Natural killer cell treated with Interleukin-12 subunit alpha and Interleukin-12 subunit beta and Interleukin-15 and Interleukin-18, amount 100 ng/mL, for 72 hours (primary cell): ENCODE results near the gene KRT79. TPM values are rescaled to one million over a fixed set of nuclear protein-coding genes. Genes with fewer than 3 reads are reported as not detected.

ENCODE experiments used
- ATAC-seq, 2 donors: fragments of 150-1000 bp; cut with Tn5 transposase in 1 of 2; sonication (Bioruptor Pico), chemical (Tn5 transposase) in 1 of 2; 2 replicates each; pipeline ENCODE4 v1.10.0; 2021
- DNase-seq: peaks from one replicate; pipeline ENCODE4 v3.0.0; 2022; ENCODE audit warnings: low spot score
- H3K27ac Mint-ChIP-seq, 2 donors: 1 replicate in 1 of 2; 2 replicates in 1 of 2; pipeline ENCODE4 v1.8.0; 2022; ENCODE audit warnings: mixed read lengths in 2 of 2, mild to moderate bottlenecking in 1 of 2, moderate library complexity in 1 of 2
- H3K27me3 Mint-ChIP-seq, 2 donors: 1 replicate in 1 of 2; 2 replicates in 1 of 2; pipeline ENCODE4 v1.8.0; 2022; ENCODE audit warnings: mixed read lengths in 2 of 2
- H3K36me3 Mint-ChIP-seq: one replicate; pipeline ENCODE4 v1.8.0; 2022; ENCODE audit warnings: mixed read lengths
- H3K4me1 Mint-ChIP-seq, 2 donors: 1 replicate in 1 of 2; 2 replicates in 1 of 2; pipeline ENCODE4 v1.8.0; 2022; ENCODE audit warnings: low read depth in 2 of 2, mixed read lengths in 2 of 2, mild to moderate bottlenecking in 1 of 2
- H3K4me3 Mint-ChIP-seq: one replicate; pipeline ENCODE4 v1.8.0; 2022; ENCODE audit warnings: mixed read lengths
- H3K9me3 Mint-ChIP-seq: 2 replicates; pipeline ENCODE4 v1.8.0; 2022; ENCODE audit warnings: mixed read lengths
- total RNA-seq, 2 donors: library from RNA; stranded (reverse); gene quantifications; one replicate each; pipeline ENCODE4 v1.2.3, GENCODE V29; 2022

The KRT79 gene
- total RNA-seq, 2 donors from 2014 or later = not detected

DNA sequence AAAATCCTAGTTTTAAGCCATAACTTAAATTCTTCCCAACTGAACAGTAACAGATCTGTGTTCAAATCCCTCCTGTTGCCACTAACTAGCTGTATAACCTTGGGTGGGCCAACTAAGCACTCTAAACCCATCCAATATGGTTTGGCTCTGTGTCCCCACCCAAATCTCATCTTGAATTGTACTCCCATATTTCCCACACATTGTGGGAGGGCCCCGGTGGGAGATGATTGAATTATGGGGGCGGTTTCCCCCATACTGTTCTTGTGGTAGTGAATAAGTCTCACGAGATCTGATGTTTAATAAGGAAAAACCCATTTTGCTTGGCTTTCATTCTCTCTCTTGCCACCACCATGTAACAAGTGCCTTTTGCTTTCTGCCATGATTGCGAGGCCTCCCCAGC, 18.9 kb downstream of the KRT79 start:
- Mint-ChIP-seq H3K4me3 (no peak overlapping the region), H3K27ac (no peak overlapping the region), H3K36me3 (no peaks in the 10 kb centered on the region), H3K4me1 (peaks cover 0 to 4% of the 10 kb centered on the region in 2 donors), H3K27me3 (peaks cover 0 to 2% of the 10 kb centered on the region in 2 donors), H3K9me3 (no peaks in the 10 kb centered on the region)
- ATAC-seq = no peak
- no peak for DNase-seq

DNA sequence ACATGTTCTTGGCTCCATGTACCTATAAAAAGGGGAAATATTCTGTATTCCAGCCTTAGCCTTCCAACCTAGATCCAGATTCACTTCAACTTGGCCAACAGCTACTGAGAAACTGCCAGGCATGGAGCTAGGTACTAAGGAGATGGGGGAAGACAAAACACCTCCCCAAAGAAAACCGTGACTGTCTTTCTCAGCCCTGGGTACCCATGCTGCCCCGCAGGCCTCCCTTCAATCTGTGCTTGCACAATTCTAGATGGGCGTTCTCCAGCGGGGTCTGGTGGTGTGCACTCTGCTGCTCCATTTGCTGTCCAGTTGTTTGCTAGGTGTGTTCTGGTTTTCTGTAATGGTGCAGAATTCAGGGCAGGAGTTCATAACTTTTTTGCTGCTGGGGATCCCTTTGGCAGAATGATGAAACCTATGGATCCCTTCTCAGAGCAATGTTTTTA, 19.4 kb downstream of the KRT79 start:
- DNase-seq (no peak), ATAC-seq (no peak)
- Mint-ChIP-seq H3K27me3 (peaks cover 0 to 2% of the 10 kb centered on the region in 2 donors), H3K9me3 (no peaks in the 10 kb centered on the region), H3K27ac (no peak overlapping the region), H3K4me3 (no peak overlapping the region), H3K36me3 (no peaks in the 10 kb centered on the region), H3K4me1 (peaks cover 0 to 4% of the 10 kb centered on the region in 2 donors)

GRCh38 chr12:52813885-52814709, 20.0 kb downstream of the KRT79 start, which contains the start of gene KRT4:
Gene KRT4, minus strand, starts transcription at chr12:52814116. Its CDS starts 58 bp downstream, at chr12:52814058.
- no peak within 1 kb of the TSS for H3K4me3 Mint-ChIP-seq
- peaks cover 0 to 4% of the 10 kb centered on the region in 2 donors for H3K4me1 Mint-ChIP-seq
- no peak for DNase-seq
- H3K9me3 Mint-ChIP-seq = no peaks in the 10 kb centered on the region
- no peaks in the 10 kb centered on the region for H3K36me3 Mint-ChIP-seq
- H3K27me3 Mint-ChIP-seq = peaks cover 2 to 5% of the 10 kb centered on the region in 2 donors
- H3K27ac Mint-ChIP-seq = no peak within 1 kb of the TSS
- ATAC-seq = peak in 1 of 2 donors; percentile 40

- no peaks in the 10 kb centered on the region for H3K9me3 Mint-ChIP-seq
- H3K36me3 Mint-ChIP-seq = no peaks in the 10 kb centered on the region
- H3K27ac Mint-ChIP-seq = no peak overlapping the region
- no peak for ATAC-seq
- no peak overlapping the region for H3K4me3 Mint-ChIP-seq
- DNase-seq = no peak
- H3K4me1 Mint-ChIP-seq = peaks cover 0 to 4% of the 10 kb centered on the region in 2 donors
- H3K27me3 Mint-ChIP-seq = peaks cover 2 to 7% of the 10 kb centered on the region in 2 donors
Measured at GRCh38 chr12:52813203-52813819, 20.8 kb downstream of the KRT79 start.

- ATAC-seq = no peak
- Mint-ChIP-seq H3K27me3 (peaks cover 2 to 7% of the 10 kb centered on the region in 2 donors), H3K9me3 (no peaks in the 10 kb centered on the region), H3K4me3 (no peak overlapping the region), H3K36me3 (no peaks in the 10 kb centered on the region), H3K4me1 (peaks cover 0 to 4% of the 10 kb centered on the region in 2 donors), H3K27ac (no peak overlapping the region)
- DNase-seq = no peak
Measured at GRCh38 chr12:52812749-52813148, 21.4 kb downstream of the KRT79 start.

DNA sequence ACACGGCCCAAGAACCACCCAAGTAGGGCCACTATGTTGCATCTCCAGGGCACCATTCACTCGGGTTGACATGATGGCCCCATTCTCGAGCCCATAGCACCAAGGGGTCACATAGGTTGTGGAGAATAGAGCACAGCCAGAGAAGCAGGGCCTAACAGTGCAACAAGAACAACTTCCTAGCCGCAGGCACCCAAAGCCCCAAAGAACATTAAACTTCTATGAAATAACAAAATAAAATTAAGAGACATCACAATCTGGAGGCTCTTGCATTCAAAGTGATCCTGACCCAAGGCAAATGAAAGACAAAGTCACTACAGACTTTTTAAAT, 22.1 kb downstream of the KRT79 start:
- Mint-ChIP-seq H3K27me3 (peaks cover 2 to 7% of the 10 kb centered on the region in 2 donors), H3K9me3 (no peaks in the 10 kb centered on the region), H3K4me1 (no peaks in the 10 kb centered on the region), H3K36me3 (no peaks in the 10 kb centered on the region), H3K27ac (no peak overlapping the region), H3K4me3 (no peak overlapping the region)
- DNase-seq = no peak
- ATAC-seq = no peak

GRCh38 chr12:52811191-52812072, 22.7 kb downstream of the KRT79 start:
- Mint-ChIP-seq H3K27me3 (peaks cover 2 to 7% of the 10 kb centered on the region in 2 donors), H3K4me1 (no peaks in the 10 kb centered on the region), H3K9me3 (no peaks in the 10 kb centered on the region), H3K27ac (no peak overlapping the region), H3K4me3 (no peak overlapping the region), H3K36me3 (no peaks in the 10 kb centered on the region)
- DNase-seq (no peak), ATAC-seq (no peak)

- Mint-ChIP-seq H3K27ac (no peak overlapping the region), H3K4me3 (no peak overlapping the region), H3K9me3 (no peaks in the 10 kb centered on the region), H3K4me1 (no peaks in the 10 kb centered on the region), H3K27me3 (peaks cover 2 to 7% of the 10 kb centered on the region in 2 donors), H3K36me3 (no peaks in the 10 kb centered on the region)
- no peak for ATAC-seq
- DNase-seq = no peak
Measured at GRCh38 chr12:52810554-52810953, 23.6 kb downstream of the KRT79 start.

DNA sequence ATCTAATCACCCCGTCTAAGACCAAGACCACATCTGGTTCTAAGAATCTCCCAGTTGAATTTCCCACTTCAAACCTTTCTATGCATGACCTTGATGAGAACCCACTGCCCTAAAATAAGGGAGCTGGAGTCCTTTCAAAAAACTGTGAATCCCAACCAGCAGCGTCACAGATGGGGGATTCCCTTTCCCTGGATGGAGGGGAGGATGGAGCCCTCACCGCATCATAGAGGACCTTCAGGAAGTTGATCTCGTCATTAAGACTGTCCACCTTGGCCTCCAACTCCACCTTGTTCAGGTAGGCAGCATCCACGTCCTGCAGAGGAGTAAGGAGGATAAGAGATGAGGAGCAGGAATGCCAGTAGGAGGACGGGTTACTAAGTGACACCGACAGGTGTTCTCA, 24.9 kb downstream of the KRT79 start:
- Mint-ChIP-seq H3K27ac (no peak overlapping the region), H3K36me3 (no peaks in the 10 kb centered on the region), H3K4me3 (no peak overlapping the region), H3K27me3 (peaks cover 0 to 7% of the 10 kb centered on the region in 2 donors), H3K4me1 (no peaks in the 10 kb centered on the region), H3K9me3 (no peaks in the 10 kb centered on the region)
- no peak for ATAC-seq
- DNase-seq = no peak

- no peak overlapping the region for H3K27ac Mint-ChIP-seq
- no peak overlapping the region for H3K4me3 Mint-ChIP-seq
- peaks cover 0 to 7% of the 10 kb centered on the region in 2 donors for H3K27me3 Mint-ChIP-seq
- H3K36me3 Mint-ChIP-seq = no peaks in the 10 kb centered on the region
- no peak for ATAC-seq
- H3K4me1 Mint-ChIP-seq = no peaks in the 10 kb centered on the region
- H3K9me3 Mint-ChIP-seq = no peaks in the 10 kb centered on the region
- no peak for DNase-seq
Measured at GRCh38 chr12:52808573-52809160, 25.4 kb downstream of the KRT79 start.

DNA sequence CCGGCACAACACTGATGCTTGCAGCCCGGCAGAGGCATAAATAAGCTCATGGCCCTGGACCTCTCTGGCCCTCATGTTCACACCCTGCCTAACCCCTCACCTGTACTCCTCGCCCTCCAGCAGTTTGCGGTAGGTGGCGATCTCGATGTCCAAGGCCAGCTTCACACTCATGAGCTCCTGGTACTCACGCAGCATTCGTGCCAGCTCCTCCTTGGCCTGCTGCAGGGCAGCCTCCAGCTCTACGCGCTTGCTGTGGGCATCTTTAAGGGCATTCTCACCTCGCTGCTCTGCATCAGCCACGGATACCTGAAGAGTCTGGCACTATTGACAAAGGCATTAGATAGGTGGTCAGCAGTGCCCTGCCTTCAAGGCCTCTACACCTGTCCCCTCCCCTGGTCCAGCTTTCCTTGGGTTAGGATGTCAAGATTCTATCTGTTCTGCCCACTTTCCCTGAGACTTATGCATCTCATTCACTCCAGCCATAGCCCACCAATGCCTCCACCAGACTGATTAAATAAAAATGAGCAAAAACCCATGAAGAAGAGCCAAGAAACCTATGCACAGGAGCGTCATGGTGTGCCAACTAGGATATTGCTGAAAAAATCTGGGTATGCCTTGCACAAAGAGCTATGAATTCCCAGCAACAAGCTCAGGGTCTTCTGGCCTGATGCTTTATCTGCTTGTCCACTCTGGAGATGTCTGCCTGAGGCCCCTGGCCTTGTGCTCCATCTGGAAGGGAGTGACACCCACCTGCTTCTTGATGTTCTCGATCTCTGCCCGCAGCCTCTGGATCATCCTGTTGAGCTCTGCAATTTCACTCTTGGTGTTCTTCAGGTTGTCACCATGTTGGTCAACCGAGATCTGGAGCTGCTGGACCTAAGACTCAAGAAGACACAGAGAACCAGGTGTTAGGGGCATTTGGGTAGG, 26.3 kb downstream of the KRT79 start:
- no peaks in the 10 kb centered on the region for H3K36me3 Mint-ChIP-seq
- no peak overlapping the region for H3K27ac Mint-ChIP-seq
- no peaks in the 10 kb centered on the region for H3K9me3 Mint-ChIP-seq
- no peaks in the 10 kb centered on the region for H3K4me1 Mint-ChIP-seq
- no peak overlapping the region for H3K4me3 Mint-ChIP-seq
- DNase-seq = no peak
- no peak for ATAC-seq
- H3K27me3 Mint-ChIP-seq = peaks cover 0 to 7% of the 10 kb centered on the region in 2 donors

DNA sequence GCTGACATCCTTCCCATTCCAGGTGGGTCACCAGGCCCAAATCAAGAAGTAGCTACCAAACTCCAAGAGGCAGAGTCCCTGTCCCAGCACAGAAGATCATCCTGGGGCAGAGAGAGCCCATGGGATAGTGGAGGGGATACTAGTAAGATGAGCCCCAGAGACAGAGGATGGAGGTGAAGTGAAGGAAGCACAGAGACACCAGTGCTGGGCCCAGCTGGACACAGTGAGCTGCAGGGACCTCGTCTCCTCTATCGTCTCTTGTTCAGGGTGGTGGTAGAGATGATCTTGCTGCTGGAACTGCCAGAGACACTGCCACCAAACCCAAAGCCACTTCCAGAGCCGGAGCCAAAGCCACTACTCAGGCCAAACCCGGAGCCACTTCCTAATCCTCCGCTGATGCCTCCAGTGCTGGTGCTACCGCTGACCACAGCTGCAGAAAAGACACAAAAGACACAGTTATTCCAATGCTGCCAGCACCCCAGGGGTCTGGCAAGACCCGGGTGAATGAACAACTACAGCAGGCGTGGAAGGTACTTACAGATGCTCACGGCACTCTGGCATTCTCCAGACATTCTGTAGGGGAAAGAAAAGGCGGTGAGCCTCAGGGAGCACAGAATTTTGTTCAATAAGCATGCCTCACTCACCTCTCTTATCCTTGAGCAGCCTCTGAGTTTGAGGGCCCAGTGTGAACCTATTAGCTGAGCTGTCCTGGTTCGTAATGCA, 27.1 kb downstream of the KRT79 start:
- no peak for ATAC-seq
- Mint-ChIP-seq H3K4me3 (no peak overlapping the region), H3K27ac (no peak overlapping the region), H3K9me3 (no peaks in the 10 kb centered on the region), H3K4me1 (no peaks in the 10 kb centered on the region), H3K27me3 (peaks cover 0 to 7% of the 10 kb centered on the region in 2 donors), H3K36me3 (no peaks in the 10 kb centered on the region)
- no peak for DNase-seq
